DND-41 (cell line): ENCODE measurements around the gene ANO5.

Source experiments
- ATAC-seq: fragments of 200-7000 bp; cut with Tn5 transposase; 3 replicates; pipeline ENCODE4 v1.9.1; 2021; ENCODE audit warnings: low read depth; ENCODE audit not compliant: insufficient read depth
- DNase-seq: peaks from one replicate; pipeline ENCODE4 v3.0.0-alpha.2; 2020
- H2AFZ ChIP-seq: 2 replicates; pipeline ENCODE4 v1.6.0; 2012; ENCODE audit warnings: low read depth, low read length
- H3K27ac ChIP-seq: 2 replicates; pipeline ENCODE4 v1.5.1; 2012; ENCODE audit warnings: low read length, inconsistent platforms
- H3K27me3 ChIP-seq: fragments of 200-600 bp; sonication (generic); 2 replicates; pipeline ENCODE4 v1.6.0; 2012; ENCODE audit warnings: low read length, mild to moderate bottlenecking, inconsistent platforms; ENCODE audit not compliant: insufficient read depth, poor library complexity
- H3K36me3 ChIP-seq: 2 replicates; pipeline ENCODE4 v1.5.1; 2012; ENCODE audit warnings: low read length, inconsistent platforms; ENCODE audit not compliant: insufficient read depth
- H3K4me1 ChIP-seq: 2 replicates; pipeline ENCODE4 v1.5.1; 2012; ENCODE audit warnings: mild to moderate bottlenecking, low read length; ENCODE audit not compliant: insufficient read depth
- H3K4me2 ChIP-seq: 2 replicates; pipeline ENCODE4 v1.6.0; 2012; ENCODE audit warnings: mild to moderate bottlenecking, moderate library complexity, low read length, inconsistent platforms; ENCODE audit not compliant: insufficient read depth
- H3K4me3 ChIP-seq, 2 experiments: fragments of 200-600 bp in 1 of 2; shearing (Covaris generic) in 1 of 2; 2 replicates each; pipeline ENCODE4 v1.5.1; 2012 to 2016; ENCODE audit warnings: inconsistent platforms in 2 of 2, low read length in 2 of 2, mild to moderate bottlenecking in 2 of 2, low read depth in 1 of 2, moderate library complexity in 1 of 2
- H3K79me2 ChIP-seq: 2 replicates; pipeline ENCODE4 v1.6.0; 2012; ENCODE audit warnings: low read length, inconsistent platforms; ENCODE audit not compliant: insufficient read depth
- H3K9ac ChIP-seq: 2 replicates; pipeline ENCODE4 v1.6.0; 2012; ENCODE audit warnings: low read depth, mild to moderate bottlenecking, inconsistent platforms, low read length, moderate library complexity
- H3K9me3 ChIP-seq: 2 replicates; pipeline ENCODE4 v1.5.1; 2012; ENCODE audit warnings: low read length, moderate library complexity, mild to moderate bottlenecking, inconsistent platforms; ENCODE audit not compliant: insufficient read depth, severe bottlenecking
- H4K20me1 ChIP-seq: 2 replicates; pipeline ENCODE4 v1.6.0; 2012; ENCODE audit warnings: low read length; ENCODE audit not compliant: insufficient read depth
- EZH2 ChIP-seq: IDR thresholded peaks from 3 replicates; pipeline ENCODE4 v1.6.1; 2012; ENCODE audit warnings: borderline replicate concordance, low read depth, mild to moderate bottlenecking, moderate library complexity, low read length, inconsistent platforms; ENCODE audit not compliant: severe bottlenecking
- TF ChIP-seq, protein P1 (sequence below): IDR thresholded peaks from 2 replicates; pipeline ENCODE4 v1.5.1; 2012; ENCODE audit warnings: borderline replicate concordance, low read length, moderate library complexity, mild to moderate bottlenecking; ENCODE audit not compliant: poor library complexity, severe bottlenecking; ENCODE audit errors: extremely low read depth

ANO5 gene

DNA sequence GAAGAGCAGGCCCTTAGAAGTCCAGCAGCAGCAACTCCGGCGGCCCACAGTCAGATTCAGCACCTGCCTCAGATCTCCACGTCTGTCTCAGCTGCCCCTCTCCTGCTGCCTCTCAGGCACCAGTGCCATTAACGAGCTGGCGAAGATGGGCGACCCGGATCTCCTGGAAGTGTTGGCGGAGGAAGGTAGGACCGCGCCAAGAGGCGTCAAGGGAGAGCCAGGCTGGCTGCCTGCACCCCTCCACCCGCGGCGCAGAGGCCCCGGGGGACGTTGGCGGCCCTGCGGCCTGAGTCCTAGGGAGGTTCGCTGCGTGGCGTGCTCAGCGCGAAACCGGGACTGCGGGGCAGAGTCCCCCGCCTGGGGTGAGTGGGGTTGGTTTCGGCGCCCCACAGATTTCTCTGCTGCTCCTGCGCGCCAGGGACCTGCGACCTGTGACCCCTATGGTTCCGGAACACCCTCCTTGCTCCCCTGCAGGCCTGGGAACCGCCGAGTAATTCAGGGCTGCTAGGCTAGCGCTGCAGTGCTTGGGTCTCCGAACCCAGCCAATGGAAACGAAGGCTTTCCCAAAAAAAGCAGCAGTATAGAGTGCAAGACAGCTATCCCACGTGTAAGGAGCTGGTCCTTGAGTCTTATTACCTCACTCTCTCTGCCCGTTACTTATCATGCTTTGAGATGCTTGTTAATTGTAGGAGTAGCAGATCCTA is 615 bp downstream of the ANO5 start:
- ATAC-seq = no peak

DNA sequence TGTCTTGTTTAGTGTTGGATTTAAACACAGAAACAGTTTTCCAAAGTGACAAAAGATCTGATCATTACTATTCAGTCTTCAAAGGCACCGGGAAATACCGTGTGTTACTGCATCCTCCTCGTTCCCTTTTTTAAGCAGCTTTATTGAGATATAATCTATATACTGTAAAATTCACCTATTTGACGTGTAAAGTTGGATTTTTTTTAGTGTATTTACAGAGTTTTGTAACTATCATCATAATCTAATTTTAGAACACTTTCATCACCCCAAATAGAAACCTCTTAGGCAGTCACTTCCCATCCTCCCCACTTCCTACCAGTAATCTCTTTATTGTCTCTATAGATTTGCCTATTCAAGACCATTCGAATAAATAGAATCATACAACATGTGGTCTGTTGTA is 1.4 kb downstream of the ANO5 start:
- Histone ChIP-seq H2AFZ (no peak overlapping the region), H3K9me3 (no peaks in the 10 kb centered on the region), H3K36me3 (no peaks in the 10 kb centered on the region), H3K4me3 (no peak overlapping the region), H3K4me2 (no peak overlapping the region), H3K79me2 (no peaks in the 10 kb centered on the region), H4K20me1 (no peaks in the 10 kb centered on the region), H3K27ac (no peak overlapping the region), H3K27me3 (no peaks in the 10 kb centered on the region), H3K9ac (no peak overlapping the region), H3K4me1 (no peaks in the 10 kb centered on the region)
- ATAC-seq (no peak), DNase-seq (no peak)
- TF ChIP-seq, protein P1, sequence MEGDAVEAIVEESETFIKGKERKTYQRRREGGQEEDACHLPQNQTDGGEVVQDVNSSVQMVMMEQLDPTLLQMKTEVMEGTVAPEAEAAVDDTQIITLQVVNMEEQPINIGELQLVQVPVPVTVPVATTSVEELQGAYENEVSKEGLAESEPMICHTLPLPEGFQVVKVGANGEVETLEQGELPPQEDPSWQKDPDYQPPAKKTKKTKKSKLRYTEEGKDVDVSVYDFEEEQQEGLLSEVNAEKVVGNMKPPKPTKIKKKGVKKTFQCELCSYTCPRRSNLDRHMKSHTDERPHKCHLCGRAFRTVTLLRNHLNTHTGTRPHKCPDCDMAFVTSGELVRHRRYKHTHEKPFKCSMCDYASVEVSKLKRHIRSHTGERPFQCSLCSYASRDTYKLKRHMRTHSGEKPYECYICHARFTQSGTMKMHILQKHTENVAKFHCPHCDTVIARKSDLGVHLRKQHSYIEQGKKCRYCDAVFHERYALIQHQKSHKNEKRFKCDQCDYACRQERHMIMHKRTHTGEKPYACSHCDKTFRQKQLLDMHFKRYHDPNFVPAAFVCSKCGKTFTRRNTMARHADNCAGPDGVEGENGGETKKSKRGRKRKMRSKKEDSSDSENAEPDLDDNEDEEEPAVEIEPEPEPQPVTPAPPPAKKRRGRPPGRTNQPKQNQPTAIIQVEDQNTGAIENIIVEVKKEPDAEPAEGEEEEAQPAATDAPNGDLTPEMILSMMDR = no peak
- no peak for TF ChIP-seq EZH2

More for the DNA sequence above, 615 bp downstream of the ANO5 start:
- H3K4me1 ChIP-seq = no peaks in the 10 kb centered on the region
- no peaks in the 10 kb centered on the region for H3K9me3 ChIP-seq
- H3K27ac ChIP-seq = no peak overlapping the region
- no peaks in the 10 kb centered on the region for H3K79me2 ChIP-seq
- H3K9ac ChIP-seq = no peak overlapping the region
- no peaks in the 10 kb centered on the region for H4K20me1 ChIP-seq
- H2AFZ ChIP-seq = no peak overlapping the region
- no peaks in the 10 kb centered on the region for H3K27me3 ChIP-seq
- H3K4me2 ChIP-seq = no peak overlapping the region
- H3K4me3 ChIP-seq = no peak overlapping the region
- no peaks in the 10 kb centered on the region for H3K36me3 ChIP-seq
- DNase-seq = no peak
- TF ChIP-seq EZH2 = no peak
- TF ChIP-seq, protein P1 = no peak

DNA sequence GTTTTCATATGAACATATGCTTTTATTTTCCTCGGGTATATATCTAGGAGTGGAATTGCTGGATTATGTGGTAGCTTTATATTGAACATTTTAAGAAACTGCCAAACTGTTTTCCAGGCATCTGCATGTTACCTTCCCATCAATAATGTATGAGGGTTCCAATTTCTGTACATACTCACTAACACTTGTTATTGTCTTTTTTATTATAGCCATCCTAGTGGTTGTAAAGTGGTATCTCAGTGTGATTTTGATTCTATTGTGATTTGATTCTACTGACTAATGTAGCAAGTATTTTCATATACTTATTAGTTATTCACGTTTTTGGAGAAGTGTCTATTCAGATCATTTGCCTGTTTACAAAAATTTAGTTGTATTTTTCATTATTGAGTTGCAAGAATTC is 2.0 kb downstream of the ANO5 start:
- Histone ChIP-seq H2AFZ (no peak overlapping the region), H3K79me2 (no peaks in the 10 kb centered on the region), H4K20me1 (no peaks in the 10 kb centered on the region), H3K9ac (no peak overlapping the region), H3K36me3 (no peaks in the 10 kb centered on the region), H3K4me3 (no peak overlapping the region), H3K4me1 (no peaks in the 10 kb centered on the region), H3K27me3 (no peaks in the 10 kb centered on the region), H3K27ac (no peak overlapping the region), H3K9me3 (no peaks in the 10 kb centered on the region), H3K4me2 (no peak overlapping the region)
- no peak for TF ChIP-seq EZH2
- TF ChIP-seq, protein P1 = no peak
- DNase-seq (no peak), ATAC-seq (no peak)
